DMS153 treated with DMSO at 0.1 percent for 48 hours (cell line): ENCODE measurements around the gene TUBE1.
"Not testable (repeated sequence)": the region's sequence is repeated elsewhere in the genome, so short reads cannot be mapped to it uniquely, and the experiment has no call there.

Experiments used
- DNase-seq: peaks from one replicate; lab custom pipeline; 2025; ENCODE audit not compliant: unreplicated experiment; lab: John Stamatoyannopoulos, UW

Gene TUBE1, protein sequence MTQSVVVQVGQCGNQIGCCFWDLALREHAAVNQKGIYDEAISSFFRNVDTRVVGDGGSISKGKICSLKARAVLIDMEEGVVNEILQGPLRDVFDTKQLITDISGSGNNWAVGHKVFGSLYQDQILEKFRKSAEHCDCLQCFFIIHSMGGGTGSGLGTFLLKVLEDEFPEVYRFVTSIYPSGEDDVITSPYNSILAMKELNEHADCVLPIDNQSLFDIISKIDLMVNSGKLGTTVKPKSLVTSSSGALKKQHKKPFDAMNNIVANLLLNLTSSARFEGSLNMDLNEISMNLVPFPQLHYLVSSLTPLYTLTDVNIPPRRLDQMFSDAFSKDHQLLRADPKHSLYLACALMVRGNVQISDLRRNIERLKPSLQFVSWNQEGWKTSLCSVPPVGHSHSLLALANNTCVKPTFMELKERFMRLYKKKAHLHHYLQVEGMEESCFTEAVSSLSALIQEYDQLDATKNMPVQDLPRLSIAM

GRCh38 chr6:112087136-112087911, at the start of gene TUBE1, which contains the start of gene FAM229B:
TUBE1 (minus strand) TSS chr6:112087482; CDS start chr6:112087434, 48 bp downstream.
FAM229B (plus strand) TSS chr6:112087591; CDS start chr6:112099284, 11,693 bp downstream.
- DNase-seq, result peak; percentile 89

- no peak for DNase-seq
Observed at GRCh38 chr6:112130878-112131277, 43.6 kb upstream of the TUBE1 start.

- DNase-seq, result no peak
Observed at GRCh38 chr6:112128208-112128607, 40.9 kb upstream of the TUBE1 start.

GRCh38 chr6:112123982-112124381, 36.7 kb upstream of the TUBE1 start:
- no peak for DNase-seq

DNA sequence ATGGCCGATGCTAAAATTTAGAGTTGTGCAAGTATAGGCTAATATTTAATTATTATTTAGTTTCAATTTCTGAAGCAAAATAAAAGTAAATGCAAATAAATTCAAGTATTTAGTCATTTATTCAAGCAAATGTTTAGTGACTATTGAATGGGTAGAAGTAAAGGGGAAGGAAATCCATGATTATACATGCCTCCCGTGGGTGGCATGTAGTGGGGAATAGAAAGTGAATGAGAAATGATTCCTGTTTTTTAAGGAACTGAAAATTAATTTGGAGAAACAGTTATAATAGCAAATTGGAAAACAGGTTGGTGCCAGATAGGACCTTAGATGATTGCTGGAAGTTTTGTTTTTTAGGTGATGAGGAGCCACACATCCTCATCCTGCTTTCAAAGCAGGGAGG, 35.5 kb upstream of the TUBE1 start:
- no peak for DNase-seq

GRCh38 chr6:112118034-112118433, 30.8 kb upstream of the TUBE1 start:
- DNase-seq, result no peak

DNA sequence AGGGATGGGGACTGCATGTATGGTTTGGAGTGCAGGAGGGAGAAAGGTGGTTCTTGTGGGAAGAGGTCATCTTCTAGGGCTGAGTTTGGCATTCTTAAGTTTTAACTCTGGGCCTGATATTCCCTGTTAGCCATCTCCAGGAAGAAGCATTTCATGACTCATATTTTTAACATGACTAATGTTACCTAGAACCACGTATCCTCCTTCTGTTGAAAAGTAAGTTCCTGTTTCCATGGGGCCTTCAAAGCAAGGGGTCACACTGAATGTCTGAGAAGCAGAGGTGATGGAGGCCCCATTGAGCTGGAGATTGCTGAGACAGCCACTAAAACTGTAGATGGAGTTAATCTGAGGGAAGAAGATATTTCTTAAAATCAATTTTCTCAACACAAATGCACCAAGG, 30.3 kb upstream of the TUBE1 start:
- no peak for DNase-seq

GRCh38 chr6:112116221-112116620, 28.9 kb upstream of the TUBE1 start:
- DNase-seq, result no peak

DNA sequence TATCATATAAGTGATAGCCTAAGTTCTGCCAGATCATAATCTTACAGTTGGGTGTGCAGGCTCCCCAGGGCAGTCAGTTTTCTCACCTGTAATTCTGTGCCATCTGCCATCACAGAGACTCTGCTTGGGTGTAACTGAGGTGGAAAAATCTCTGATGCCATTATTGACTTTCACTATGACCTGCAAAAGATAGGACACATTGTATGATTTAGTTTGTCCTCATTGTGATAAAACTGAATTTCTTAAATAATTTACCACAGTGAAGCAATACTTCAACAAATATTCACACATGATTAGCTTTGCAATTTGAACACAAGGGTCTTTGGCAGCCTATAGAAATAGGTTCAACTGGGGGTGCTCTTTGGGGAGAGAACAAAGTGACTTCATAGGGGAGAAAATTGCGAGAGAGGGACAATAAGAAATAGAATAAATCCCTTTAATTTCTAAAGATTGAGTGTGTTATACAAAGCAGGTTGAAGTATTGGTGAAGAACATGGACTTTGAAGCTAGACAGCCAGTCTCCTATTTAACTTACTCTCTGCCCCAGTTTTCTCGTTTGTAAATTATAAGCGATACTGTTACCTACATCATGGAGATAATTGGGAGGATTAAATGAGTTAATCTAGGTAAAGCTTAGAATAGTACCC, 27.4 kb upstream of the TUBE1 start:
- DNase-seq, result no peak

GRCh38 chr6:112113918-112114317, 26.6 kb upstream of the TUBE1 start:
- DNase-seq, result no peak

- no peak for DNase-seq
Observed at GRCh38 chr6:112113431-112113830, 26.1 kb upstream of the TUBE1 start.

DNA sequence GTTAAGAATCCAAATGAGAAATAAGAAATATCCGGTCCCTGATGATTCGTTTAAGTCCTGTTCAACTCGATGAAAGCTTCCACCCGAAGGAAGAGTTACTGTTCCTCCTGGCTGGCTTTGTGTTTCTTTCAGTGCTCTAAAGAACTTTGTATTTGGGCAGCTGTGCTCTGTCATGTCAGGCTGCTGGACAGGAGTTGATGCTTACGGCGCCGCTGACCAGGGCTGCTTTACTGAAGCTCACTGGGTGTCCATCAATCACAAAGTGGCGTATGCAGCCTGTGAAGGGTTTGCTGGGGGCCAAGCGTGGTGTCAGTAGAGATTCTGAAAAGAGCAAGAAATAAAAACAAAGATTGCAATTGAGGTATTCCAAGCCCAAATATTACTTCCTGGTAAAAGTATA, 22.0 kb upstream of the TUBE1 start:
- DNase-seq, result no peak

- no peak for DNase-seq
Observed at GRCh38 chr6:112106562-112106961, 19.3 kb upstream of the TUBE1 start.

DNA sequence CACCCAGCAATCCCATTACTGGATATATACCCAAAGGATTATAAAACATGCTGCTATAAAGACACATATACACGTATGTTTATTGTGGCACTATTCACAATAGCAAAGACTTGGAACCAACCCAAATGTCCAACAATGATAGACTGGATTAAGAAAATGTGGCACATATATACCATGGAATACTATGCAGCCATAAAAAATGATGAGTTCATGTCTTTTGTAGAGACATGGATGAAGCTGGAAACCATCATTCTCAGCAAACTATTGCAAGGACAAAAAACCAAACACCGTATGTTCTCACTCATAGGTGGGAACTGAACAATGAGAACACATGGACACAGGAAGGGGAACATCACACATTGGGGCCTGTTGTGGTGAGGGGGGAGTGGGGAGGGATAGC, 18.7 kb upstream of the TUBE1 start:
- DNase-seq, result not testable (repeated sequence)

DNA sequence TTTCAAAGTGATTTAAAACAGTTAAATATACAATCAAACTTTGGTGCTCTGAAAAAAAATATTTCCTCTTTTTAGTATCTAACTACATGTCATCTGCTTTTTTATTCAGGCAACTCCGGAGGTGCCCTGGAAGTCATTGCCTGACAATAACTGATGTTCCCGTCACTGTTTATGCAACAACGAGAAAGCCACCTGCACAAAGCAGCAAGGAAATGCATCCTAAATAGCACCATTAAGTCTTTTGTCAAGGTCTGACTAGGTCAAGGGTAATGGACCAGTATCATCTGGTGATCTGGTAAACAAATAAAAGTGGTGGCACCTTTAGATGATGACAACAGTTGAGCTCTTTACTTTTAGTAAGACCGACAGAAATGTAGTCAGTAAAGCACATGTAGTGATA, 13.3 kb upstream of the TUBE1 start:
- DNase-seq, result no peak

DNA sequence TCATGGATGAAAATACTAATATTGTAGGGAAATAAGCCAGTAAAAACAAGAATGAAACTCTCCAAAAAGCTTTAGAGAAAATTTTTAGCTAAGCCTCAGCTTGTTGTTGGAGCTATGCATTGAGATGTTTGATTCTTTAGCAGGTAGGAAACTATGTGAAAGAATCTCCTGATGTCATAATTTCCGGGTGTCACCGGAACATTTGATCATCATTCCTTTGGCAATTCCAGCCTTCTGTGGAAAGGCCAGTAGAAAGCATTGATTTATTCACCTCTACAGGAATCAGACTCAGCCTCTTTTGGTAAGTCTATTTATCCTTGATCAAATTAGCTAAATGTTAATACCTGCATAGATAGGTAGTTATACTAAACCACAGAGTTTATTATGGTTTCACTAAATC, 9.6 kb upstream of the TUBE1 start:
- no peak for DNase-seq

DNA sequence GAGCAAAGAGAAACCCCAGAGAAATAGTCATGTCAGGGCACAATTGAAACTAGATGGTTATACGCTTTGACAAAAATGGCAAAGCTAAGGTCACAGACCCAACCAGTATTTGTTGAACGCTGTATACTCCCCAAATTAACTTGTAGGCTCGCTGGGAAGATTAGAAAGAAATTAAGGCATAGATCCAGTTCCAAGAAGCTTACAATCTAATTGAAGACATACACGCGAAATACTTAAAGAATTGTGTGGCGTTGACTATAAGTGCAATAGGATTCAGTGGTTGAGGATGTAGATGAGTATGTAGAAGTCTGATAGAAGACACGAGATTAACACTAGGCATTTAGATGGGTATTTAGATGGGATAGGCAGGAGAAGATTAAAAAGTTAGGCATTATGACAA, 634 bp upstream of the TUBE1 start:
- no peak for DNase-seq

- peak; percentile 30 for DNase-seq
Observed at GRCh38 chr6:112086744-112087135, 542 bp downstream of the TUBE1 start.

- DNase-seq, result no peak
Observed at GRCh38 chr6:112085286-112086065, 1.8 kb downstream of the TUBE1 start.

DNA sequence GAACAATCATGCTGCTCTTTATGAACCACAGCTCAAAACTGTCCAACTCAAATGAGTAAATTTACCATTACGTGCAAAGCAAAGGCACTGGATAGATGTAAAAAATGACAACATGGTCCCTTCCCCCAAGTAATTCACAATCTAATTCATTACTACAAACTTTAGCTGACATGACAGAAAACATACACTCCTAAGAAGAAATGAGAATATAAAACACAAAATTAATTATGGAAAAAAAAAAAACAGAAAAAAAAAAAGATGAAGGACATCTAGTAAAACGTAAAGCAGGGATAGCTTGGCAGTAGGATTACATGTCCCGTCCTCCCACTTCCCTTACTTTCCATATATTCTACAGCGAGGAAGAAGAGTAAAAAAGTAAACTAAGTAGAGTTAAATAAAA, 5.7 kb downstream of the TUBE1 start:
- no peak for DNase-seq

DNA sequence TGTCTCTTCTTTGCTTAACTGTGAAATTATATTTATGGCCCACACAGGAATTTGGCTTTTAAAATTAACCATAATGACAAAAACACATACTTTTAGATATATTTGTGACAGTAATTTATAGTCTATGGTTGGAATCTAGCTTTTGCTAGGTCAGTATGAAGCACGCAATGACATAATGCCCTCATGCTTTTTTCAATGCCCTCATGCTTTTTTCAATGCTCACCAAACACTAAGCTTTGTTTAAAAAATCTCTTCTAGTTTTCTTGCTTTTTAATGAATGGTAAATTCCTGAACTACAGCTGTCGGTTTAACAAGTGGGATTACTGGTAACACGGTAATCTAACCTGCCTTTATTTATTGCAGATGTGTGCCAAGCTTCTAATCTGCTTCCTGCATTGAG, 20.7 kb downstream of the TUBE1 start:
- DNase-seq, result no peak
